Retinal pigment epithelial cell (primary cell): ENCODE data around the gene EXT2.

Source experiments
- DNase-seq: peaks from one replicate; pipeline ENCODE4 v3.0.0-alpha.2; 2010; ENCODE audit warnings: low read depth
- H3K4me3 ChIP-seq: 2 replicates; pipeline ENCODE4 v1.5.1; 2011; ENCODE audit warnings: mild to moderate bottlenecking, low read length, control low read depth, moderate library complexity
- TF ChIP-seq, protein P1 (sequence below): conservative IDR thresholded peaks from 2 replicates; pipeline ENCODE4 v1.5.1; 2011; ENCODE audit warnings: low read depth, low read length, control low read depth, inconsistent platforms

Gene EXT2

DNA sequence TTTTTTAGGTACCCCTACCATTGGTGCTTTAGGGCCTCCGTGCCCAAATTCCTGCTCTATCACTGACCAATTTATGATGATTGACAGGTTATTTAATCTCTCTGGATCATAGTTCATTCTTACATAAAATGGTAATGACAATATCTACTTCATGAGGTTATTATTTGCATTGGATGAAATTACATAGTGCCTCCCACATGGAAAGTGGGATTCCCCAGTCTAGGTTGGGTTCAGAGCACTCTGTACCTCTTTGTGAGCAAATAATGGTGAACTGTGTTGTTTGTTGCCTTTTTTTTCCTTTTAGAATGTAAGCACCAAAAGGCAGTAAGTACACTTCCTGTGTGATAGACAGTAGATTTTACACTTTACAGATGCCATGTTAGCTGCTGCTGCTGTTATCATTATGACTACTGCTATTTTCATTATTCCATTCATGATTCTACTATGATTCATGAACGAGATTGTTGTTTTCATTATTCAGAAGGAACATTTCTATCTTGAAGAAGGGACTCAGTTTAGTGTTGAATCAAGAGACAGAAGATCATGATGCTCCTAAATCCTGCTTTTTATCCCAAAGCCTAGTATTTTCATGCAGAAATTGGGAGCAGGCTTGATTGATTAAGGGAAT is 113.6 kb downstream of the EXT2 start:
- no peak for DNase-seq
- TF ChIP-seq, protein P1, sequence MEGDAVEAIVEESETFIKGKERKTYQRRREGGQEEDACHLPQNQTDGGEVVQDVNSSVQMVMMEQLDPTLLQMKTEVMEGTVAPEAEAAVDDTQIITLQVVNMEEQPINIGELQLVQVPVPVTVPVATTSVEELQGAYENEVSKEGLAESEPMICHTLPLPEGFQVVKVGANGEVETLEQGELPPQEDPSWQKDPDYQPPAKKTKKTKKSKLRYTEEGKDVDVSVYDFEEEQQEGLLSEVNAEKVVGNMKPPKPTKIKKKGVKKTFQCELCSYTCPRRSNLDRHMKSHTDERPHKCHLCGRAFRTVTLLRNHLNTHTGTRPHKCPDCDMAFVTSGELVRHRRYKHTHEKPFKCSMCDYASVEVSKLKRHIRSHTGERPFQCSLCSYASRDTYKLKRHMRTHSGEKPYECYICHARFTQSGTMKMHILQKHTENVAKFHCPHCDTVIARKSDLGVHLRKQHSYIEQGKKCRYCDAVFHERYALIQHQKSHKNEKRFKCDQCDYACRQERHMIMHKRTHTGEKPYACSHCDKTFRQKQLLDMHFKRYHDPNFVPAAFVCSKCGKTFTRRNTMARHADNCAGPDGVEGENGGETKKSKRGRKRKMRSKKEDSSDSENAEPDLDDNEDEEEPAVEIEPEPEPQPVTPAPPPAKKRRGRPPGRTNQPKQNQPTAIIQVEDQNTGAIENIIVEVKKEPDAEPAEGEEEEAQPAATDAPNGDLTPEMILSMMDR, result no peak
- no peak overlapping the region for H3K4me3 ChIP-seq

DNA sequence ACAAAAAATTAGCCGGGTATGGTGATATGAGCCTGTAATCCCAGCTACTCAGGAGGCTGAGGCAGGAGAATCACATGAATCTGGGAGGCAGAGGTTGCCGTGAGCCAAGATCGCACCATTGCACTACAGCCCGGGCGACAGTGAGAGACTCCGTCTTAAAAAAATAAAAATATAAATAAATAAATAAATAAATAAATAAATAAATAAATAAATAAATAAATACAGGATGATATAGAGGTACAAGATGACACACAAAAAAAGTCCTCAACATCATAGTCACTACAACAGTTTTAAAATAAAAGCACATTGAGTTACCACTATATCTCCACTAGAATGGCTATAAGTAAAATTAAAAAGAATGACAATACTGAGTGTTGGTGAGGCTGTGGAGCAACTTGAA is 116.7 kb downstream of the EXT2 start:
- TF ChIP-seq, protein P1, result no peak
- H3K4me3 ChIP-seq, result no peak overlapping the region
- DNase-seq, result no peak

DNA sequence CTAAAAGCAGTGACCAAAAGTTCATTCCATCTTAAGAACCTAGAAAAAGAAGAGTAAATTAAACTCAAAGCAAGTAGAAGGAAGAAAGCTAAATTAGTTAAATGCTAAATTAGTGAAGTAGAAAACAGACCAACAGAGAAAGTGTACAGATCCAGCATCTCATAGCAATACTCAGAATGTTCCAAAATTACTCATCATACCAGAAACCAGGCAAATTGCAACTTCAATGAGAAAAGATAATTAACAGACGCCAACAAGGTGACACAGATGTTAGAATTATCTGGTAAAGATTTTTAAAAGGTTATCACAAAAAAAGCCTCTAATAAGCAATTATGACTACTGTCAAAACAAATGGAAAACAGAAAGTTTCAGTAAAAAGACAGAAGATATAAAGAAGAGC is 117.7 kb downstream of the EXT2 start:
- TF ChIP-seq, protein P1, result no peak
- DNase-seq, result no peak
- H3K4me3 ChIP-seq, result no peak overlapping the region

DNA sequence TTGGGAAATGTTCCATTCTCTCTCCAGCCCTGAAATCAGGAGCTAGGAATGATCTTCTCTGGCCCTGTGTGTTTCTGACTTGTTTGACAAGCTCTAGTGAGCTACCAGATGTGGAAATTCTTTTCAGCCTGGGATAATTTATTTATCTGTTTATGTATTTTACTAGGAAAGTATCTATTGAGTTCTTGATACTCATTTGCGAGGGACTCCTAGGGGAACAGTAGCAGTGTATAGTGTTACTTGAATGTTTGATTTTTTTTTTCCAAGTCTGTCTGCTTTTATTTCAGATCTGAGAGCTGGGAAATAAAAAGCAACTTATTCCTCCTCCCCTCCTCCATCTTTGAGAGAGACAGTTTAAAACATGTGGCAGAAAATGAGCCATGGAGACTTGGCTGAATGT is 122.0 kb downstream of the EXT2 start:
- no peak for DNase-seq
- no peak overlapping the region for H3K4me3 ChIP-seq
- TF ChIP-seq, protein P1, result no peak

DNA sequence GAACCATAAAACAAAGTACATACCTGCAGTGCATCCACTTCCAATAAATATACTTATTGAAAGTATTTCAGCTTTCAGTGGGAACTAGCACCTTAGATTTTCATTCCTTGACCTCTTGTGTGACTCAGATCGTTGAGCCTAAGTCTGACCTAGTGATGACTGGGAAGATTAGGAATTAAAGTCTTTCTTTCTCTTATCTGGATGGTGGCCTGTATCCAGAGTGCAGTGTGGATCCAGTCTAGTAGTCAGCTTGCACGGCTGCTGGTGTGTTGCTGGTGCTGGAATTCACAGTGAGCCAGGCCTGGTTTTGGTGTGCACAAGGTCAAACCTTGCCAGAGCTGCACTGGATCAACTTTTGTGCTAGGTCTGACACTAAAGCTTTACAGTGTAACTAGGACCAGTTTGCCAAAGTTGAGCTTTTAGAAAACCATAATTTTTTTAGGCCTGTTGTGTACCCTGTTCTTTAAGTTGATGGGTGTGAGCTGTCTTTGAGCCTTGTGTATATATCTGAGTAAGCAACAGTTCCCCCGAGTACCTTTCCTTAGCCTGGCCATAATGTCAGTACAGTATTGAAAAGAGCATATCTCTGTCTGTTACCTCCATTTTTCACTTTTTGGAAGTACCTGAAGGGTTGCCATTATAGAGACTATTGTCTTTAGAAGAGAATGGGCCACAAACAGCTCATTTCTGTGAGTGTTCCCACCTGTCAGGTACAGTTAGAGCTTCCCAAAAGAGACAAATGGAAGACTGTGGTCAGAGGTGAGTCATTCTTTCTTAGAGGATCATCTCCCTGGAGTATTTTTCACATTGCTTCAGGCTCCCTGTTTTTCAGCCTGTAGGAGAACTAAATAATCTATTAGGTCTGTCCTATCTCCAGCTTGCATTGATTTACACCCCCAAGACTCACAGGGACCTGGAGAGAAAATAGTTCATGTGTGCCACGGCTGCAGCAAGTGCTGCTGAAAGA is 124.6 kb downstream of the EXT2 start:
- DNase-seq, result no peak
- no peak overlapping the region for H3K4me3 ChIP-seq
- TF ChIP-seq, protein P1, result no peak

DNA sequence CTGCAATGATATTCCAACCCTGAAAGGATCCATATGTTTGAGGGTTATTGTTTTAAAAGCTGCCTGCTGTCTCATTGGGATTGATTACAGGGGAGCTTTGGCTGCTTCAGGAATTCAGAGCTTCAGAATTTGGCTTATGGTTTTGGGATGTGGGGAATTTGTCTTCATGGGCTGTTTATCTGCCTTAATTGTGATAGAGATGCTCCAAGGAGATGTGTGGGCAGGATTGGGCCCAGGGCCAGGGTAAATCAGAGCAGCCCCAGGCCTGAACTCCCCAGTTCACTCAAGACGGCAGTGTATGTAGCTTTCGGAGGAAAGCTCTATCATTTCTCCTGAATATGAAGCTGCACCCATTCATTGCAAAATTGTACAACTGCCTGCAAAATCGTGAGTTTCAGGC is 126.0 kb downstream of the EXT2 start:
- H3K4me3 ChIP-seq, result no peak overlapping the region
- TF ChIP-seq, protein P1, result no peak
- DNase-seq, result no peak

DNA sequence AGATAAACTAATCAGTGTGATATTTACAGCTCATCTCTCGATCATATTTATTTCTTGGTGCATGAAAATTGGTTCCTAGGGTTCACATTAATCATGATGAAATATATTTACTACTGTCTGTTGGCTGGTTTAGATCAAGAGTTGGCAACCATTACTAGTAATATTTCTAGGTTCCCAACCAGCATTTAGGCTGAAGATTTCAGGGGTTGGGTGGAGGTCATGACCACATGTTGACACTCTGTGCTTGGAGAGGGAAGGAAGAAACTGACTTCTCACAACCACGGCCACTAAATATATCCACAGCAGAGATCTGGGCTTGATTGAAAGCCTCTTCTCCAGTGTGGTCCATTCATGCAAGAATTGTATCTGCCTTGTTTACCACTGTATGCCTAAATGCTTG is 126.5 kb downstream of the EXT2 start:
- DNase-seq, result no peak
- H3K4me3 ChIP-seq, result no peak overlapping the region
- TF ChIP-seq, protein P1, result no peak
